Kidney (tissue), 14 donors: ENCODE measurements around the gene CALML5. TPM values are rescaled to one million over a fixed set of nuclear protein-coding genes. Genes with fewer than 3 reads are reported as not detected.
A peak's percentile ranks its signal among the peaks of the same experiment; 100 is the strongest.

Source experiments
- DNase-seq, 5 donors: peaks; one replicate each; pipeline ENCODE4 v3.0.0-alpha.2; 2013 to 2020
- FAIRE-seq: peaks from 2 replicates; lab custom pipeline; 2012; peaks lifted over from hg19 to GRCh38; lab: Jason Lieb, UNC
- H3K27ac ChIP-seq, 2 donors: one replicate each; pipeline ENCODE4 v1.7.0; 2013; ENCODE audit warnings: low read depth in 2 of 2, low read length in 2 of 2, inconsistent platforms in 1 of 2
- H3K27me3 ChIP-seq: one replicate; pipeline ENCODE4 v1.7.1; 2013; ENCODE audit warnings: low read length, inconsistent platforms; ENCODE audit not compliant: control insufficient read depth, insufficient read depth
- H3K36me3 ChIP-seq, 3 donors: one replicate each; pipeline versions ENCODE4 v1.7.0 to v1.7.1; 2013; ENCODE audit warnings: low read length in 3 of 3, control low read depth in 1 of 3, inconsistent platforms in 1 of 3; ENCODE audit not compliant: insufficient read depth in 3 of 3, control insufficient read depth in 2 of 3
- H3K4me1 ChIP-seq, 3 donors: one replicate each; pipeline versions ENCODE4 v1.7.0 to v1.7.1; 2013; ENCODE audit warnings: low read length in 3 of 3, inconsistent platforms in 1 of 3, low read depth in 1 of 3; ENCODE audit not compliant: control insufficient read depth in 2 of 3, insufficient read depth in 2 of 3
- H3K4me3 ChIP-seq, 3 donors: one replicate each; pipeline versions ENCODE4 v1.7.0 to v1.8.1; 2013; ENCODE audit warnings: low read length in 3 of 3, control low read depth in 1 of 3, inconsistent platforms in 1 of 3
- H3K9ac ChIP-seq, 3 donors: one replicate each; pipeline versions ENCODE4 v1.7.0 to v1.7.1; 2013; ENCODE audit warnings: low read length in 3 of 3, control low read depth in 1 of 3, inconsistent platforms in 1 of 3
- H3K9me3 ChIP-seq, 3 donors: one replicate each; pipeline versions ENCODE4 v1.7.0 to v1.7.1; 2013; ENCODE audit warnings: low read length in 3 of 3, control low read depth in 1 of 3, inconsistent platforms in 1 of 3; ENCODE audit not compliant: control insufficient read depth in 2 of 3, insufficient read depth in 1 of 3
- intact Hi-C: fragments of 100-400 bp; cut with DNase I; formaldehyde crosslinking; loops from one replicate; pipeline ENCODE4 v1.11.1; 2022
- polyA plus RNA-seq: library from polyadenylated mRNA; stranded (reverse); fragments of 350-450 nt; fragmentation: Illumina TruSeq; extraction: RNeasy Lipid Tissue Mini Kit (QIAGEN cat#74804); gene quantifications from one replicate; pipeline ENCODE4 v1.2.3, GENCODE V29; 2014; ENCODE audit warnings: low read depth, low replicate concordance; ENCODE audit not compliant: insufficient read depth
- total RNA-seq: library from RNA; stranded (reverse); fragmentation: NEBNext Ultra II Directional; extraction: Animal tissue kit (Norgen Biotek cat#: 25700); gene quantifications from one replicate; pipeline ENCODE4 v1.2.1, GENCODE V29; 2021
- TF ChIP-seq, protein P1 (sequence below): IDR thresholded peaks from 3 replicates; pipeline ENCODE4 v1.5.1; 2012; ENCODE audit warnings: mild to moderate bottlenecking, moderate library complexity, borderline replicate concordance; ENCODE audit not compliant: insufficient read depth; ENCODE audit errors: extremely low read depth
- donor health status: control.
- donor health status: control.
- donor health status: control.
- donor health status: control.
- donor health status: control.
- donor health status: DM: yes; HTN: yes; CAD: no.
- donor health status: Normal renal cell carcinoma (clear cell type).

Gene CALML5
- total and polyA plus RNA-seq, 2 donors from 2014 or later, result not detected

- H3K9ac ChIP-seq, result no peak overlapping the region
- H3K9me3 ChIP-seq, result peaks cover 0 to 7% (median 0%) of the 10 kb centered on the region in 3 donors
- no peak overlapping the region for H3K27ac ChIP-seq
- H3K27me3 ChIP-seq, result no peaks in the 10 kb centered on the region
- FAIRE-seq (peak; percentile 70), DNase-seq (no peak)
- no peak overlapping the region for H3K4me3 ChIP-seq
- intact Hi-C loops, result no loop called here
- peaks cover 0 to 5% (median under 1%) of the 10 kb centered on the region in 3 donors for H3K4me1 ChIP-seq
- H3K36me3 ChIP-seq, result no peaks in the 10 kb centered on the region
- TF ChIP-seq, protein P1, sequence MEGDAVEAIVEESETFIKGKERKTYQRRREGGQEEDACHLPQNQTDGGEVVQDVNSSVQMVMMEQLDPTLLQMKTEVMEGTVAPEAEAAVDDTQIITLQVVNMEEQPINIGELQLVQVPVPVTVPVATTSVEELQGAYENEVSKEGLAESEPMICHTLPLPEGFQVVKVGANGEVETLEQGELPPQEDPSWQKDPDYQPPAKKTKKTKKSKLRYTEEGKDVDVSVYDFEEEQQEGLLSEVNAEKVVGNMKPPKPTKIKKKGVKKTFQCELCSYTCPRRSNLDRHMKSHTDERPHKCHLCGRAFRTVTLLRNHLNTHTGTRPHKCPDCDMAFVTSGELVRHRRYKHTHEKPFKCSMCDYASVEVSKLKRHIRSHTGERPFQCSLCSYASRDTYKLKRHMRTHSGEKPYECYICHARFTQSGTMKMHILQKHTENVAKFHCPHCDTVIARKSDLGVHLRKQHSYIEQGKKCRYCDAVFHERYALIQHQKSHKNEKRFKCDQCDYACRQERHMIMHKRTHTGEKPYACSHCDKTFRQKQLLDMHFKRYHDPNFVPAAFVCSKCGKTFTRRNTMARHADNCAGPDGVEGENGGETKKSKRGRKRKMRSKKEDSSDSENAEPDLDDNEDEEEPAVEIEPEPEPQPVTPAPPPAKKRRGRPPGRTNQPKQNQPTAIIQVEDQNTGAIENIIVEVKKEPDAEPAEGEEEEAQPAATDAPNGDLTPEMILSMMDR, result no peak
Measured at GRCh38 chr10:5542100-5542499, 42.7 kb upstream of the CALML5 start.

- H3K9ac ChIP-seq, result no peak overlapping the region
- DNase-seq (peak in 2 of 5 donors; percentile 8 to 25), FAIRE-seq (no peak)
- no peaks in the 10 kb centered on the region for H3K27me3 ChIP-seq
- H3K9me3 ChIP-seq, result peaks cover 0 to 7% (median 0%) of the 10 kb centered on the region in 3 donors
- TF ChIP-seq, protein P1, result no peak
- H3K27ac ChIP-seq, result no peak overlapping the region
- no peaks in the 10 kb centered on the region for H3K36me3 ChIP-seq
- H3K4me3 ChIP-seq, result no peak overlapping the region
- intact Hi-C loops, result no loop called here
- H3K4me1 ChIP-seq, result no peaks in the 10 kb centered on the region
Measured at GRCh38 chr10:5540891-5541290, 41.5 kb upstream of the CALML5 start.

DNA sequence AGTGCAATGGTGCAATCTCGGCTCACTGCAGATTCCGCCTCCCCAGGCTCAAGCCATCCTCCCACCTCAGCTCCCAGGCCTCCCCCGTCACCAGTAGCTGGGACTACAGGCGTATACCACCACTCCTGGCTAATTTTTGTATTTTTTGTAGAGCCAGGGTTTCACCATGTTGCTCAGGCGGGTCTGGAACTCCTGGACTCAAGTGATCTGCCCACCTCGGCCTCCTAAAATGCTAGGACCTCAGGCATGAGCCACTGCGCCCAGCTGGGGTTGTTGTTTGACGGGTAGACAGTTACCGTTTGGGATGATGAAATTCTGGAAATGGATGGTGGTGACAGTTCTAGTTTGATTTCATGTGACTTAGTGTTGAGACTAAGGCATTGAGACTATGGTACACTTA, 40.7 kb upstream of the CALML5 start:
- DNase-seq (peak in 2 of 5 donors; percentile 16 to 34), FAIRE-seq (no peak)
- H3K4me3 ChIP-seq, result no peak overlapping the region
- peaks cover 0 to 7% (median 0%) of the 10 kb centered on the region in 3 donors for H3K9me3 ChIP-seq
- H3K9ac ChIP-seq, result no peak overlapping the region
- H3K4me1 ChIP-seq, result no peaks in the 10 kb centered on the region
- intact Hi-C loops, result no loop called here
- no peaks in the 10 kb centered on the region for H3K27me3 ChIP-seq
- H3K36me3 ChIP-seq, result no peaks in the 10 kb centered on the region
- TF ChIP-seq, protein P1, result no peak
- H3K27ac ChIP-seq, result no peak overlapping the region
